ENCODE results near the gene MCOLN2.
A peak's percentile ranks its signal among the peaks of the same experiment; 100 is the strongest.
"Not testable (repeated sequence)": the region's sequence is repeated elsewhere in the genome, so short reads cannot be mapped to it uniquely, and the experiment has no call there.

MCOLN2 gene

GRCh38 chr1:85019994-85020393 lies 23.1 kb upstream of the MCOLN2 start:
- Histone ChIP-seq H3K4me1 (no peaks in the 10 kb centered on the region), H3K36me3 (no peaks in the 10 kb centered on the region), H3K27ac (no peak overlapping the region), H3K4me3 (no peak overlapping the region), H3K9me3 (no peaks in the 10 kb centered on the region), H3K27me3 (no peaks in the 10 kb centered on the region)
- no peak for TF ChIP-seq CTCF (IDR thresholded peaks at IDR 0.05)
- no peak for DNase-seq
- intact Hi-C loops (cut with DNase I; ENCODE audit: low total_unique reads): no loop called here

GRCh38 chr1:85015826-85016225 lies 18.9 kb upstream of the MCOLN2 start:
- H3K36me3 ChIP-seq: no peaks in the 10 kb centered on the region
- no peak overlapping the region for H3K4me3 ChIP-seq
- intact Hi-C loops (cut with DNase I; ENCODE audit: low total_unique reads): no loop called here
- DNase-seq: no peak
- H3K27me3 ChIP-seq: no peaks in the 10 kb centered on the region
- H3K9me3 ChIP-seq: peaks cover 0 to 8% (median 5%) of the 10 kb centered on the region in 3 donors
- H3K4me1 ChIP-seq: no peaks in the 10 kb centered on the region
- H3K27ac ChIP-seq: no peak overlapping the region
- no peak for TF ChIP-seq CTCF (IDR thresholded peaks at IDR 0.05)

GRCh38 chr1:85005641-85006040 lies 8.7 kb upstream of the MCOLN2 start:
- H3K27ac ChIP-seq; H3K4me1 ChIP-seq; H3K36me3 ChIP-seq; H3K4me3 ChIP-seq; intact Hi-C loops (cut with DNase I; ENCODE audit: low total_unique reads); DNase-seq: not testable (repeated sequence)
- peaks cover 0 to 13% (median 0%) of the 10 kb centered on the region in 3 donors for H3K9me3 ChIP-seq
- H3K27me3 ChIP-seq: peaks cover 0 to 22% of the 10 kb centered on the region in 2 donors

DNA sequence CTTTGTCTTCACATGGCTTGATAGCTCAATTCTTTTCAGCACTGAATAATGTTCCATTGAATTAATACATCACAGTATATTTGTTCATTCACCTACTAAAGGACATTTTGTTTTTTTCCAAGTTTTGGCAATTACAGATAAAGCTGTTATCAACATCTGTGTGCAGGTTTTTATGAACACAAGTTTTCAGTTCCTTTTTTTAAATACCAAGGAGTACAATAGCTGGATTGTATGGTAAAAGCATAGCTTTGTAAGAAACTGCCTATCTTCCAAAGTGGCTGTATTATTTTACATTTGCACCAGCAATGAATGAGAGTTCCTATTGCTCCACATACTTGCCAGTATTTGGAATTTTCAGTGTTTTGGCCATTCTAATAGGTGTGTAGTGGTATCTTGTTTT lies 4.8 kb upstream of the MCOLN2 start:
- Histone ChIP-seq H3K4me1 (peaks cover 3 to 17% (median 14%) of the 10 kb centered on the region in 4 donors), H3K27me3 (peaks cover 0 to 35% of the 10 kb centered on the region in 2 donors), H3K36me3 (no peaks in the 10 kb centered on the region), H3K9me3 (peaks cover 0 to 7% (median 0%) of the 10 kb centered on the region in 3 donors), H3K4me3 (no peak overlapping the region), H3K27ac (no peak overlapping the region)
- DNase-seq: no peak
- intact Hi-C loops (cut with DNase I; ENCODE audit: low total_unique reads): no loop called here
- no peak for TF ChIP-seq CTCF (IDR thresholded peaks at IDR 0.05)

- peak overlapping the region in 1 of 2 donors; percentile 61 for H3K4me3 ChIP-seq
- no peak for TF ChIP-seq CTCF (IDR thresholded peaks at IDR 0.05)
- H3K27me3 ChIP-seq: peaks cover 0 to 35% of the 10 kb centered on the region in 2 donors
- no peak overlapping the region for H3K27ac ChIP-seq
- no peaks in the 10 kb centered on the region for H3K36me3 ChIP-seq
- H3K4me1 ChIP-seq: peaks cover 3 to 22% (median 17%) of the 10 kb centered on the region in 4 donors
- H3K9me3 ChIP-seq: no peaks in the 10 kb centered on the region
- no peak for DNase-seq
- intact Hi-C loops (cut with DNase I; ENCODE audit: low total_unique reads): no loop called here
These were observed 1.8 kb upstream of the MCOLN2 start for GRCh38 chr1:84998642-84999280.

- peaks cover 0 to 28% of the 10 kb centered on the region in 2 donors for H3K27me3 ChIP-seq
- peaks cover 3 to 22% (median 17%) of the 10 kb centered on the region in 4 donors for H3K4me1 ChIP-seq
- intact Hi-C loops (cut with DNase I; ENCODE audit: low total_unique reads): no loop called here
- no peak for DNase-seq
- H3K36me3 ChIP-seq: no peaks in the 10 kb centered on the region
- no peak for TF ChIP-seq CTCF (IDR thresholded peaks at IDR 0.05)
- H3K9me3 ChIP-seq: no peaks in the 10 kb centered on the region
- peak overlapping the region; percentile 53 to 61 for H3K4me3 ChIP-seq
- no peak overlapping the region for H3K27ac ChIP-seq
These were observed 1.0 kb upstream of the MCOLN2 start for GRCh38 chr1:84997667-84998600.

Measured in tibial artery (tissue), 4 donors.